ENCODE results near the gene CATSPER1. TPM values are rescaled to one million over a fixed set of nuclear protein-coding genes. Genes with fewer than 3 reads are reported as not detected.

The CATSPER1 gene
- total RNA-seq, 1 donor, result not detected

DNA sequence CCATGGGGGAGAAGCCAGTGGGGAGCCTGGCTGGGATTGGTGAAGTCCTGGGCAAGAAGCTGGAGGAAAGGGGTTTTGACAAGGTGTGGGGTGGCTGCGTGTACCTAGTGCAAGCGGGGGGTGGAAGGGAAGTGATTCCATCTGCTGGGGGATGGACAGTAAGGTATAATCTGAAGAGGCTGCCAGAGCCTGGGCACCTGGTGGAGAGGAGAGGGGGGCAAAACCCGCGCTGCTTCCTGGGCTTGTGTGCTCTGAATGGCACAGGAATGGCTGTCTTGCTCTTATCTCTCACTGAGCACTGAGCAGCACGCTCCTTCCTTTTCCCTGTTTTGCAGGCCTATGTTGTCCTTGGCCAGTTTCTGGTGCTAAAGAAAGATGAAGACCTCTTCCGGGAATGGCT, 23.0 kb downstream of the CATSPER1 start:
- peaks cover 7% of the 10 kb centered on the region for H4K20me1 ChIP-seq (ENCODE audit: insufficient read depth, low read length)
- no peak overlapping the region for H2AFZ ChIP-seq (ENCODE audit: low read length)
- peak; percentile 9 for DNase-seq (ENCODE audit: insufficient read length, low spot score, missing footprints)
- H3K27me3 ChIP-seq (ENCODE audit: insufficient read depth, low read length), result no peaks in the 10 kb centered on the region
- H3K9me3 ChIP-seq (ENCODE audit: low read depth, low read length), result no peaks in the 10 kb centered on the region
- peak overlapping the region; percentile 95 for H3K4me3 ChIP-seq (ENCODE audit: insufficient read depth, low read length)
- peak overlapping the region; percentile 90 for H3K4me2 ChIP-seq (ENCODE audit: insufficient read depth, low read length)
- TF ChIP-seq, protein P1, sequence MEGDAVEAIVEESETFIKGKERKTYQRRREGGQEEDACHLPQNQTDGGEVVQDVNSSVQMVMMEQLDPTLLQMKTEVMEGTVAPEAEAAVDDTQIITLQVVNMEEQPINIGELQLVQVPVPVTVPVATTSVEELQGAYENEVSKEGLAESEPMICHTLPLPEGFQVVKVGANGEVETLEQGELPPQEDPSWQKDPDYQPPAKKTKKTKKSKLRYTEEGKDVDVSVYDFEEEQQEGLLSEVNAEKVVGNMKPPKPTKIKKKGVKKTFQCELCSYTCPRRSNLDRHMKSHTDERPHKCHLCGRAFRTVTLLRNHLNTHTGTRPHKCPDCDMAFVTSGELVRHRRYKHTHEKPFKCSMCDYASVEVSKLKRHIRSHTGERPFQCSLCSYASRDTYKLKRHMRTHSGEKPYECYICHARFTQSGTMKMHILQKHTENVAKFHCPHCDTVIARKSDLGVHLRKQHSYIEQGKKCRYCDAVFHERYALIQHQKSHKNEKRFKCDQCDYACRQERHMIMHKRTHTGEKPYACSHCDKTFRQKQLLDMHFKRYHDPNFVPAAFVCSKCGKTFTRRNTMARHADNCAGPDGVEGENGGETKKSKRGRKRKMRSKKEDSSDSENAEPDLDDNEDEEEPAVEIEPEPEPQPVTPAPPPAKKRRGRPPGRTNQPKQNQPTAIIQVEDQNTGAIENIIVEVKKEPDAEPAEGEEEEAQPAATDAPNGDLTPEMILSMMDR (IDR thresholded peaks at IDR 0.05; ENCODE audit: extremely low read depth, low read depth, low read length), result no peak
- peaks cover 50% of the 10 kb centered on the region for H3K79me2 ChIP-seq (ENCODE audit: insufficient read depth, low read length)
- peaks cover 34% of the 10 kb centered on the region for H3K36me3 ChIP-seq (ENCODE audit: insufficient read depth, low read length)
- H3K27ac ChIP-seq (ENCODE audit: low read depth, low read length), result no peak overlapping the region
- peaks cover 7% of the 10 kb centered on the region for H3K4me1 ChIP-seq (ENCODE audit: insufficient read depth, low read length)

DNA sequence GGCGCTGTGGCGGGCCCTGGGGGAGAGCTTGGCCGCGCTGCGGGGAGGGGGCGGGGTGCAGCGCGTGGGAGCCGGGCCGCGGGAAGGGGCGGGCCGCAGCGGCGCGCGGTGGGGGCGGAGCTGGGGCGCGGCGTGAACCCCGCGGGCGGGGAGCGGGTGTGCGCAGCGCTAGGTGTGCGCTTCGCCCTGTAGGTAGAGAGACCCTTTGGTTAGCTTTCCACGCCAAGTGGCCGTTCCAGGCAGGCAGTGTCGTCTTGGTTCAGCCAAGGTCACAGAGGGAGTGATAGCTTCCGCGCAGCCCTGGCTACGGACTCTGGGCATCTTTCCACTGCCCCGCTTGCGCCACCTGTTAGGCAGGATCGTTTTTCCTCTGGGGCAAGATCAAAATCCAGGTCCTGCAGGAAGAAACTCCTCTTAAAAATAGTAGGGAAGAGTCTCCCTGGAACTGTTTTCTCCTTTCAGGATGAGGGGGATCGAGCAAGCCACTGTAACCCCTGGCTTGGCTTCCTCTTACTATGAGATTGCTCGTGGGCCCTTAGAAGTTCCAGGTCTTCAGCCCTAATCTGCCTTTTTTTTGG, 23.5 kb downstream of the CATSPER1 start:
- Histone ChIP-seq H3K79me2 (ENCODE audit: insufficient read depth, low read length) (peaks cover 51% of the 10 kb centered on the region), H3K4me3 (ENCODE audit: insufficient read depth, low read length) (peak overlapping the region; percentile 95), H2AFZ (ENCODE audit: low read length) (peak overlapping the region; percentile 98), H3K9me3 (ENCODE audit: low read depth, low read length) (no peaks in the 10 kb centered on the region), H3K4me2 (ENCODE audit: insufficient read depth, low read length) (peak overlapping the region; percentile 90), H3K27me3 (ENCODE audit: insufficient read depth, low read length) (no peaks in the 10 kb centered on the region), H3K4me1 (ENCODE audit: insufficient read depth, low read length) (peaks cover 7% of the 10 kb centered on the region), H3K36me3 (ENCODE audit: insufficient read depth, low read length) (peaks cover 40% of the 10 kb centered on the region), H4K20me1 (ENCODE audit: insufficient read depth, low read length) (peaks cover 7% of the 10 kb centered on the region), H3K27ac (ENCODE audit: low read depth, low read length) (peak overlapping the region; percentile 93)
- TF ChIP-seq, protein P1 (IDR thresholded peaks at IDR 0.05; ENCODE audit: extremely low read depth, low read depth, low read length), result no peak
- DNase-seq (ENCODE audit: insufficient read length, low spot score, missing footprints), result peak; percentile 92

- Histone ChIP-seq H3K27ac (ENCODE audit: low read depth, low read length) (peak within 1 kb of the TSS; percentile 93), H3K36me3 (ENCODE audit: insufficient read depth, low read length) (peaks cover 46% of the 10 kb centered on the region), H3K4me3 (ENCODE audit: insufficient read depth, low read length) (peak within 1 kb of the TSS; percentile 95), H3K27me3 (ENCODE audit: insufficient read depth, low read length) (no peaks in the 10 kb centered on the region), H2AFZ (ENCODE audit: low read length) (peak within 1 kb of the TSS; percentile 98), H3K4me2 (ENCODE audit: insufficient read depth, low read length) (peak within 1 kb of the TSS; percentile 90), H4K20me1 (ENCODE audit: insufficient read depth, low read length) (peaks cover 7% of the 10 kb centered on the region), H3K9me3 (ENCODE audit: low read depth, low read length) (no peaks in the 10 kb centered on the region), H3K4me1 (ENCODE audit: insufficient read depth, low read length) (peaks cover 7% of the 10 kb centered on the region), H3K79me2 (ENCODE audit: insufficient read depth, low read length) (peaks cover 51% of the 10 kb centered on the region)
- TF ChIP-seq, protein P1 (IDR thresholded peaks at IDR 0.05; ENCODE audit: extremely low read depth, low read depth, low read length), result no peak
- peak; percentile 99 for DNase-seq (ENCODE audit: insufficient read length, low spot score, missing footprints)
Measured at GRCh38 chr11:66001942-66002647, 24.2 kb downstream of the CATSPER1 start, which contains the start of the genes BANF1 and EIF1AD. Gene BANF1, plus strand, starts transcription at chr11:66002503. Its CDS starts 748 bp downstream, at chr11:66003251. Gene EIF1AD, minus strand, starts transcription at chr11:66002157. Its CDS starts 1,768 bp downstream, at chr11:66000389.

DNA sequence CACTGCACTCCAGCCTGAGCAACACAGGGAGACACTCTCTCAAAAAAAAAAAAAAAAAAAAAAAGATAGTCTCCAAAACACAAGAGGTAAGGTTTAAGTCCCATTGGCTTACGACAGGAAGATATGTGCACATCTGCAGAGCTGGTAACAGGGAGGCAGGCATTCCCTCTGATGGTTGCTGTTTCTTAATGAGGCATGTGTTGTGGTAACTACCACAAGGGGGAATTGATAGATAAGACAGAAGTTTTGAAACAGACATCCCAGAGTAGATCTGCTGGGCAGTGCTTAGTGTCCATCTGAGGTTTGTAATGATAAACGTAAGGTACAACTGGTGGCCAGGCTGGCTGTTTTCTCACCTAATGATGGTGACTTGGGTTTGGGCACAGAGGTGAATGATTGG, 29.0 kb downstream of the CATSPER1 start:
- Histone ChIP-seq H3K9me3 (ENCODE audit: low read depth, low read length) (no peaks in the 10 kb centered on the region), H3K79me2 (ENCODE audit: insufficient read depth, low read length) (peaks cover 33% of the 10 kb centered on the region), H3K27me3 (ENCODE audit: insufficient read depth, low read length) (no peaks in the 10 kb centered on the region), H3K36me3 (ENCODE audit: insufficient read depth, low read length) (peaks cover 40% of the 10 kb centered on the region), H2AFZ (ENCODE audit: low read length) (no peak overlapping the region), H4K20me1 (ENCODE audit: insufficient read depth, low read length) (peaks cover 7% of the 10 kb centered on the region), H3K27ac (ENCODE audit: low read depth, low read length) (no peak overlapping the region), H3K4me1 (ENCODE audit: insufficient read depth, low read length) (no peaks in the 10 kb centered on the region), H3K4me3 (ENCODE audit: insufficient read depth, low read length) (no peak overlapping the region), H3K4me2 (ENCODE audit: insufficient read depth, low read length) (no peak overlapping the region)
- DNase-seq (ENCODE audit: insufficient read length, low spot score, missing footprints), result peak; percentile 80
- TF ChIP-seq, protein P1 (IDR thresholded peaks at IDR 0.05; ENCODE audit: extremely low read depth, low read depth, low read length), result no peak
